ENCODE measurements around the gene PTPN4. TPM values are rescaled to one million over a fixed set of nuclear protein-coding genes. Genes with fewer than 3 reads are reported as not detected.

The PTPN4 gene
- total RNA-seq, 1 experiment from 2014 or later, result 42.2 TPM

DNA sequence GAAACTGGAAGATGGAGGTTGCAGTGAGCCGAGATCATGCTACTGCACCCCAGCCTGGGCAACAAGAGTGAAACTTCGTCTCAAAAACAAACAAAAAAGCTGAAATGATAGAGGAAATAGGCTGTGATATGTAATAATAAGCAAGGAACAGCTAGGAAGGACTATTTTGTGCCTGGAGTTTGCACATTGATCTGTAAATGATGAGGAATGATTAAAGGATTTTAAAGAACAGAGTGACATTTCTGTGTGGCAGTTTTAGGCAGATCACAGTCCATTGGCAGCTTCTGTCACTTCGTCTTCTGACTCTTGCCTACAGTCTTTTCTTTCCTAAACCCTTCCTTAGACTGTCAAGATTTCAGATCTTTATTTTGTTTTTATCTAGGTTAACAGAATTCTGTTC is 272.6 kb downstream of the PTPN4 start:
- intact Hi-C loops (cut with micrococcal nuclease; ENCODE audit: unreplicated experiment), result no loop called here
- TF ChIP-seq EZH2 (IDR thresholded peaks at IDR 0.05; ENCODE audit: borderline replicate concordance, low read depth, low read length, poor library complexity, severe bottlenecking), result no peak
- TF ChIP-seq, protein P1, sequence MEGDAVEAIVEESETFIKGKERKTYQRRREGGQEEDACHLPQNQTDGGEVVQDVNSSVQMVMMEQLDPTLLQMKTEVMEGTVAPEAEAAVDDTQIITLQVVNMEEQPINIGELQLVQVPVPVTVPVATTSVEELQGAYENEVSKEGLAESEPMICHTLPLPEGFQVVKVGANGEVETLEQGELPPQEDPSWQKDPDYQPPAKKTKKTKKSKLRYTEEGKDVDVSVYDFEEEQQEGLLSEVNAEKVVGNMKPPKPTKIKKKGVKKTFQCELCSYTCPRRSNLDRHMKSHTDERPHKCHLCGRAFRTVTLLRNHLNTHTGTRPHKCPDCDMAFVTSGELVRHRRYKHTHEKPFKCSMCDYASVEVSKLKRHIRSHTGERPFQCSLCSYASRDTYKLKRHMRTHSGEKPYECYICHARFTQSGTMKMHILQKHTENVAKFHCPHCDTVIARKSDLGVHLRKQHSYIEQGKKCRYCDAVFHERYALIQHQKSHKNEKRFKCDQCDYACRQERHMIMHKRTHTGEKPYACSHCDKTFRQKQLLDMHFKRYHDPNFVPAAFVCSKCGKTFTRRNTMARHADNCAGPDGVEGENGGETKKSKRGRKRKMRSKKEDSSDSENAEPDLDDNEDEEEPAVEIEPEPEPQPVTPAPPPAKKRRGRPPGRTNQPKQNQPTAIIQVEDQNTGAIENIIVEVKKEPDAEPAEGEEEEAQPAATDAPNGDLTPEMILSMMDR (conservative IDR thresholded peaks at IDR 0.05; ENCODE audit: low read depth, low read length), result no peak
- POLR2A ChIA-PET (ENCODE audit: low non-redundant PET), result no interaction called here

More for the DNA sequence above, 272.6 kb downstream of the PTPN4 start:
- Histone ChIP-seq H3K4me1 (ENCODE audit: insufficient read depth, low read length, poor library complexity, severe bottlenecking) (peaks cover 8% of the 10 kb centered on the region), H3K9me3 (ENCODE audit: low read depth, low read length, poor library complexity, severe bottlenecking) (no peaks in the 10 kb centered on the region), H3K27ac (ENCODE audit: low read depth, low read length, poor library complexity, severe bottlenecking) (no peak overlapping the region), H3K4me3 (ENCODE audit: low read depth, low read length, poor library complexity, severe bottlenecking) (no peak overlapping the region), H3K27me3 (replicated peaks; ENCODE audit: insufficient read depth, low read depth, low read length, poor library complexity) (no peaks in the 10 kb centered on the region), H3K36me3 (ENCODE audit: insufficient read depth, low read length, poor library complexity, severe bottlenecking) (no peaks in the 10 kb centered on the region)
- no TSS peak for BruUV-seq (replicated peaks)
- CTCF ChIA-PET, result no interaction called here
- DNase-seq (ENCODE audit: low spot score), result no peak

Other genes with a start within 250 kb of the PTPN4 start
- gene SCTR, start 235.4 kb upstream of the PTPN4 start, total RNA-seq (2021), result 0.50 TPM in 1 of 2 replicates, not detected in the other
- gene CFAP221, start 215.5 kb upstream of the PTPN4 start, total RNA-seq (2021), result 1.1 and 1.5 TPM in 2 replicates
- gene TMEM177, start 80.7 kb upstream of the PTPN4 start, total RNA-seq (2021), result 20.3 and 24.6 TPM in 2 replicates

All from A673 (cell line).